GM10847 (cell line): Measurements from ENCODE around the gene FRMD3.

ENCODE experiments used
- POLR2A ChIP-seq: IDR thresholded peaks from 2 replicates; pipeline ENCODE4 v1.6.1; 2011; ENCODE audit not compliant: insufficient read length; ENCODE audit errors: extremely low read depth

The FRMD3 gene

DNA sequence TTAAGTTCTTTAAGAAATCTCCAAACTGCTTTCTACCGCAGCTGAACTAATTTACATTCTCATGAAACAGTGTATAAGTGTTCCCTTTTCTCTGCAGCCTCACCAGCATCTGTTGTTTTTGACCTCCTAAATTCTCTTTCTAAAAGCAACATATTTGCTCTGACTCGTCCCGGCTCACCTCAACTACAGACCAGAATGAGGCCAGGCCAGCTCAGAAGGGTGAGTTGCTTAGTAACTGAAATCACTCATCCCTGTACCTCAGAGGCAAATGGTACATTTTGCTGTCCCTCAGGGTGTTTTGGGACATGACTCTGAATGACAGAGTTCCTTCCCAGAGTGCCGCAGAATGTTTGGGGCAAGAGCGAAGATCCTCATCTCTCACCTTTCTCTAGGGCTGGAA, 127.5 kb downstream of the FRMD3 start:
- TF ChIP-seq POLR2A = no peak

DNA sequence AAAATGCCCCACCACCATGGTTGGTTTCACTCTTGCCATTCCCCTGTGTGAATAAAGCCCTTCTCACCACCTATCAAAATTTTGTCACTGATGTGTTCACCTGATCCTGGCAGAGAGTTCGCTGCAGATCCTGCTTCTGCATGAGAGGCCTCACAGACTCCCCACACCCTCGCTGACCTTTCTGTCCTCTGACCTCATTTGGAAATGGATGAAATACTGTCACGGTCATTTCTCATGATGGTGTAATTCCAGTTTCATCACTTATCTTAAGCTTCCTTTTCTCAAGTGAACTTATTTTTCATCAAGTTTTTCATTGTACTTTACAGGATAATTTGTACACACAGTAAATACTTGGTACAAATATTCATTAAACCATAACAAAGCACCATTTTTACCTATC, 131.3 kb downstream of the FRMD3 start:
- no peak for TF ChIP-seq POLR2A

DNA sequence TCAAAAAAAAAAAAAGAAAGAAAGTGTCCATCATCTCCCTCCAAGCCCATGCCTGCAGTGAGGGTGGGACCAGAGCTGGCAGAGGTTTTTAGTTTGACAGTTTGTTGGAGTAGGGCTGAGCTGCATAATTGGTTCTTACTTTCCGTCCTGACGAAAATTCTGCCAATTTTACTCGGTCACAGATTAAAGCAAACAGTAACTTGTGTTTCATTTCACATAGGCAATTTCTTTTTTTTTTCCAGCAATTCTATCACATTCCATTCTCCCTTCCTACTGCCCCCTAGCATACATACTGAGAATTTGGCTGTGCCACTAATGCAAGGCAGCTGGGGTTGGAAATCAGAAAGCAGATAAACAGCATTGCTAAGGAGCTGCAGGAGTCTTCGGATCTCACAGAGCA, 132.4 kb downstream of the FRMD3 start:
- no peak for TF ChIP-seq POLR2A

DNA sequence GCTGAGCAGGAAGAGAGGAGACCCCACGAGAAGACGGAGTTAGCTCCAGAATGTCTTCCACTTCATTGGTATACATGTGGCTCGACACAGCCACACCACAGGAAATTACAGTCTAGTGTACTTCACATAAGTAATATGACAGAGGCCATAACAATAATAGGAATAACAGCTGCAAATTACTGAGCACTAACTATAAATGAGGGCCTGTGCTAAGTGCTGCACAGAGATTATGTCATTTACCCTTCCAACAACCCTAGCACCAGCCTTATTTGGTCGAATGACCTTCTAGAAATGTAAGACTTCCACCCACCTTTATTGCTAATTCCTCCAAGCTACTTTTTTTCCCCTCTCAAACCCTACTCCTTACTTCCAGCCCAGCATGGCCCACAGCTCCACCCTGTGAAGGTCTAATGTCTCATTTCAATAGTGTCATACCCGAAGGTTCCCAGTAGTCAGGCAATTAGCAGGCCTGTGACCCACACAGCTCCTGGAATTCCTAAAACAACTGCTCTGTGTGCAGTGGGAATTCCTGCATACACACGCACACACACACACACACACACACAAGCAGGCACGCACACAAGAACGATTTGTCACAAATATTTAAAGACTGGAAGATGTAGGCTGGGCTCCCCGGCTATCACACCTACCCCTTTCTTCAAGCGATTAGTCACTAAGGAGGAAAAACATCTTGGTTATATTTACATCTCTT, 134.5 kb downstream of the FRMD3 start:
- TF ChIP-seq POLR2A = no peak

DNA sequence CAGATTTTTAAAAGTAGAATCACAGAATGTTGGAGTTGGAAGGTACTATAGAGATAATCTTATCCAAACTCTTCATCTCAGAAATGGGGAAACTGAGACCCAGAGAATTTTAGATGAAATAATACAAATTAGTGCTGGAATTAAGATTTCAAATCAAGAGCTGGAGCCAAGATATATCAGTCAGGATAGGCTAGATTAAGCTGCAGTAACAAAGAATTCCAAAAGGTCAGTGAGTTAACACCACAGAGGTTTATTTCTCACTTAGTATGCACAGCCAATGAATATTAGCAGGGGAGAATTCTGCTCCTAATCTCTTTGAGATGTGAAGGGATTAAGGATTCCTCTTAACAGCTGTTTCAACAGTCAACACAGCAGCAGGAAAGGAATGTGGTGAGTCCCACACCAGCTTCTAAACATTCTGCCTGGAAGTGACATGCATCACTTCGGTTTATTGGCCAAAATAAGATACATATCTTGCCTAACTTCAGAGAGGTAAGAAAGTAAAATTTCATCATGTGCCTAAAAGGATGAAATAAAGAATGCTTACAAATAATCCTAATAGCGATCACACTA, 136.8 kb downstream of the FRMD3 start:
- TF ChIP-seq POLR2A = no peak

DNA sequence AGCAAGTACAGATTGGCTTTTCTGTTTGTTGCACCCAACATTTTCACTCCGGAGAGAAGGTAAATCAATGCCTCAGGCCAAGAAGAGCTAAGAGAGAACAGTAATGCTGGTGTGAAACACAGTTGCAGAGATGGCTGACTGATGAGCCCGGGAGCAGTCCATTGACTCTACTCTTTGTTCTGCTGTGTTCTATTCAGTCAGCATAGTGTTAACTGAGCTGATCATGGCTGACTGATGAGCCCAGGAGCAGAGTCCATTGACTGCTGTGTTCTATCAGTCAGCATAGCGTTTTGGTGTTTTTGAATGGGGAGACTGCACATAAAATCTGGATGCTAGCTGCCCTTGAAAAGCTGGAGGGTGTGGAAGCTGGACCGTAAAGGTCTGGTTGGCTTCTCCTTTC, 141.4 kb downstream of the FRMD3 start:
- no peak for TF ChIP-seq POLR2A

DNA sequence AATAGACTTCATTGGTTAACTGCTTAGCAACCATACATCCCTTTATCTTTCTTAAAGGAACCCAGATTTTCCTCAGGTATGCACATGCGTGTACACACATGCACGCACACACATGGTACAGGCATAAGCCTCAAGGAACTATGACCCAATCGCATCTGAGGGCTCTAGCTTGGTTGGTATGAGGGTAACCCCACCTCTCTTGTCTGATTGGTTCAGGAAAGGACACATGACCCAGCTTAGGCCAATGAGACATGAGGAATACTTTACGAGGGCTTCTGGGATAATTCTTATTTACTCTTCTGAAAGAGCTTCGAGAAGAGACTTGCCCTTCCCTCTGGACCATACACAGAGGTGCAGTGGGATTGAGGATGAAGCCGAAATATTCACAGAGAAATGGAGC, 141.9 kb downstream of the FRMD3 start:
- TF ChIP-seq POLR2A = no peak

DNA sequence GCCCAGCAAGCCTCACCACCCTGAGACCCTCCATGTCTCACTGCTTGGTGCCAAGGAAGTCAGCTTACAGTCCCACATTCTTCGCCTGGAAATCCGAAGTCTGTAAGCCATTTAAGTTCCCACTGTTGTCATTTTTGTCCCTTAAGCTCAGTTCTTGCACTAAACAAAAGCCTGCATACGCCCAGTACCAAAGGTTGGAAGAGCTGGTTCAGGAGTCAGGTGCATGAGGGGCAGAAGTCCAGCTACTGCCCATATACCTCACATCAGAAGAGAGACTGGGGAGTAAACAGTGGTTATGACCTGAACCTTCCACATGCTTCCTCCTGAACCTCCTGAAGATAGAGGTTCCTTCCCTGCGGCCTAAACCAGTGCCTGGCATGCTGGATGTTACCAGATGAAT, 146.0 kb downstream of the FRMD3 start:
- no peak for TF ChIP-seq POLR2A

DNA sequence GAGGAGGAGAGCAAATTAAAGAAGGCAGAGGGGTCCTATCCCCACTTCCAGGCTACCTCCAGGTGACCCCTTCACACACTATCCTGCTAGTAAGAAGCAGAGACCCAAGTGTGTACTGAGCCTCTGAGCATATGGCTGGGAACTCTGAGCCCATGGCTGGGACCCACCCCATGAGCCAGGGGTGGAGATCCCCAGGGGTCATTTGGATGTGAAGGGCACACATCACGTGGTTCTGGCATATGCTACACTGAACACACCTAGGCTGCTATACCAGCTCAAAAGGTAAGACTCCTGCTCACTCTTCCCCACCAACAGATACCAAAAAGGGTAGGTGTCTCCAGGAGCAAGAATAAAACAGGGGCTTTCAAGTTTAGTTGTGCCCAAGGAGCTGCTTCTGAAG, 149.9 kb downstream of the FRMD3 start:
- TF ChIP-seq POLR2A = no peak

DNA sequence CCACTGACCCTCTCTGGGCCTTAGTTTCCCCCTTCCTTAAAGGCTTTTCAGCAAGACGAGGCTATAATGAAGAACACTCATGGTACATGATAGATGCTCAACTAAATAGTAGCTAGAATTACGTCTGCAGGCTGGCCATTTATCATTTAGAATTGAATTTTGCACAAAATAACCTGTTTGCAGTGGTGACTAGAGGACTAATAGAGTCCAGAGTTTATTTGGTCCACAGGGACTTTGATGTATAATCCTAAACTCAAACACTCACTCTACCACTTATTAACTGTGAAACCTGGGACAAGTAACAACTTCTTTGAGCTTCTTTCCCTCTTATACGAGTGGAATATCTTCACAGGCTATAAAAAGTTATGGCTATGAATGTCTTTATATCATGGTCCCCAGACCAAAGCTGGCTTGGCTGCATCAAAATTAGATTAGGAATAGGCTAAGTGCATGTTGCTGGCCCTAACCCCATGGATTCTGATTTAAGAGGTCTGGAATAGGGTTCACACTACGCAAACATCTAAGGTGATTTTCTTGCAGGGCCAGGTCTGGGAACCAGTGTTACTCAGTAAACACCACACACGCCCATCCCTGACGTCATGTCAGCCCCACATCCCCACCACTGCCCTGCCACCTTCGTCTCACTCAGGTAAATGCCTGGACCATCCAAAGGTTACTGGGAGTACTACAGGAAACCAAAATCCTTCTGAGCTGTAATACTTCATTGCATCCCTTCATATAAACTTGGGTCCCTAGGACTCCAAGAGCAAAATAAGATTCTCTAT, 150.6 kb downstream of the FRMD3 start:
- TF ChIP-seq POLR2A = no peak

DNA sequence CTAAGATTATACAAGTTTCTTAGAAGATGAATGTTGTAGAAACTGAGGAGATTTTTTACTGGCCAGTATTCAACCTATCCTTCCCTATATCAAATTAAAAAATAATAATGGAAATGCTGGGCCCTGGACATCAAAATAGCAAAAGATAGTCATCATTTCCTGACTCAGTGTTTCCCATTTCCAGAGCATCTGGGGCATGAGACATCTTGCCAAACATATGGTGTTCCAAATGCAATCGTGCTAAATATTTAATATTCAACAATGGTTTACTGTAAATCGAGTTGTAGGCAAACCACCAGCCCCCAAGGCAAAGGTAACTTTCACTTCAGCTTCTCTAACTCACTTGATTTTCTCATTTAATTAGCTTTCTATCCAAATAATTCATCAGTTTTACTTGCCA, 152.9 kb downstream of the FRMD3 start:
- TF ChIP-seq POLR2A = no peak

DNA sequence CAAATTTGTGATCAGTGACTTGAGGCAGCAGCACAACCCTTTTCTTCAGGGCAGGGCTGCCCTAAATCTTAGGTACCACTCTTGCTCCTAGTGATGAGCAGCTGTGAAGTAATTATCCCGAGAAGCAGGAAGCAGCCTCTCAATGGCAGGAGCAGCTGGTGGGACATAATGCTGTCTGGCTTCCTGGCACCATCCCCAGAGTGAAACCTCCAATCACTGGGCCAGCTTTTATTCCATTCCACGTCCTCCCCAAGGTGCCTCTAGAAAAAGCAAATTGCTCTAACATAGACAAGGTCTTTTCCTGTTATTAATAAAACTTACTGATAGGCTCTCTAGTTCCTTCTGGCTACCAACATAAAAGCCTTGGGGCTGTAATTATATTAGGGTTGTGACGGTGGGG, 154.0 kb downstream of the FRMD3 start:
- TF ChIP-seq POLR2A = no peak

DNA sequence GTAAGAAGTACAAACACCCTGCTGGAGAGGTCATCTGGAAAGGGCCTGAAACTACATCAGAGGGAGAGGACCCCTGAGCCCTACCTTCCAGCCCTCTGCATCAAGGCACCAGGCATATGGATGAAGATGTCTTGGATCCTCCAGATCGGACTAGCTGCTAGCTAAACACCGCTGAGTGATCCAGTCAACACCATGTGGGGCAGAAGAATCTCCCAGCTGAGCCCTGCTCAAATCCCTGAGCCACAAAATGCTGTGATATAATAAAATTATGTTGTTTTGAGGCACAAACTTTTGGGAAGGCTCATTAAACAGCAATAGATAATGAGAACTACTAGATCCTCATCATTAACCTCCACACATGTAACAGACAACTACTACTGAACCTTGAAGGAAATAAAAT, 155.2 kb downstream of the FRMD3 start:
- TF ChIP-seq POLR2A = no peak

DNA sequence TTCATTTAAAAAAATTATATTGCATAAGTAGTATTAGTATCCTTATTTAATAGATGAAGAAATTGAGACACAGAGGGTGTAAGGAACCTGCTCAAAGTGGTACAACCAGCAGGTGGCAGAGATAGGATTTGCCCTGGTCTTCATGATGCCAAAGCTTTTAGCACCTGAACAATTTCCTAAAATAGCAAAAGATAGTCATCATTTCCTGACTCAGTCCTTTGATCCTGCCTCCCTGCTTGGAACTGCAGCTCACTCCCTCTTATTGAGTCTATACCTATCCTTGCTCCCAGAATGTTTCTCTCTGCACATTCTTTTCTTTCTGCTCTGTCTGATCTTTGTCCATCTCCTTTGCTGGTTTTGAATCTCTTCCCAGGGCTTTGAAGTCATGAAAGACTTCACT, 155.8 kb downstream of the FRMD3 start:
- TF ChIP-seq POLR2A = no peak

DNA sequence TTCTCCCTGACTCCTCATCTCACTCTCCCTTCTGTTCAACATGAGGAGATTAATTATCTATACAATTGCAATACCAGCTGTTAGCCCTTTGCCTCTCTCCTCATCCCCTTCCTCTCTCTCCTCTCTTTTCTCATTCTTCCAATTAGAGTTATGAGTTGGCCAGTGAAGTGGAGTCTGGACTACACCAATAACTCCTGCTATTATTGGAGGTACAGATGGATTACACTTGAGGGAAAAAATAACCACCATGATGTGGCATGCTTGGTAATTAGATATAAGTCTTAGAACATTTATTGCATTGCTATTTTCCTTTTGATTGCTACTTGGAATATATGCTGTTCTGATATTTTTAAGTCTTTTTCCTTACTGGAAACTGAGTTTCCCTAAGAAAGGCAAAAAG, 159.2 kb downstream of the FRMD3 start:
- no peak for TF ChIP-seq POLR2A

DNA sequence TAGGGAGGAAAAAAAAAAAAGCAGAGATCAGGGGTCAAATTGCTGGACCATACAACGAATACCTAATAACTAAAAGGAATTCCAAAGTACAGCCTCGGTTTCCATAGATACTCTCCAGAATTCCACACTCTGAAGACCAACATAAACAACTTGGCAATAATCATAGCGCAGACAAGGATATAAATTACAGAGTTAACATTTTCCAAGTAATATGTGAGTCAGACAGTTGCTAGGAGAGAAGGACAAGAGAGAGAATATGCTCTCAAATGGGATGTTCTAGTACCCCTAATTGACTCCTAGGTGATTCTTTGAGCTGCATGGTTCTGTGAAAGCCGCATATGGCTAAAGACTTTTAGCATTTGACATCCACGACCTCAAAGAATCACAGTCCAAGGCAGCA, 165.2 kb downstream of the FRMD3 start:
- no peak for TF ChIP-seq POLR2A
